K562 (cell line): ENCODE data around the gene BAD. TPM values are rescaled to one million over a fixed set of nuclear protein-coding genes. Genes with fewer than 3 reads are reported as not detected.
A peak's percentile ranks its signal among the peaks of the same experiment; 100 is the strongest.

ENCODE experiments used
- CBFA2T3 ChIP-seq: fragments of 450-650 bp; IDR thresholded peaks from 2 replicates; pipeline ENCODE4 v1.6.1; 2017
- CREB5 ChIP-seq: fragments of 250-450 bp; sonication (Bioruptor Pico); IDR thresholded peaks from 2 replicates; pipeline ENCODE4 v1.5.0; 2020; ENCODE audit warnings: mild to moderate bottlenecking
- HIVEP1 ChIP-seq: fragments of 250-450 bp; sonication (Bioruptor Pico); IDR thresholded peaks from 2 replicates; pipeline ENCODE4 v1.4.0; 2020; ENCODE audit warnings: mild to moderate bottlenecking
- HMGXB4 ChIP-seq: sonication (generic); formaldehyde crosslinking; IDR thresholded peaks from 2 replicates; pipeline ENCODE4 v1.8.1; 2023; ENCODE audit warnings: mild to moderate bottlenecking, missing genetic modification reagents
- MECOM ChIP-seq: fragments of 250-450 bp; sonication (Bioruptor Pico); IDR thresholded peaks from 2 replicates; pipeline ENCODE4 v1.8.0; 2022; ENCODE audit warnings: inconsistent platforms
- MTA1 ChIP-seq: fragments of 450-650 bp; IDR thresholded peaks from 2 replicates; pipeline ENCODE4 v1.6.1; 2017; ENCODE audit warnings: borderline replicate concordance
- POLR2AphosphoS5 ChIP-seq: IDR thresholded peaks from 2 replicates; pipeline ENCODE4 v1.6.1; 2011; ENCODE audit warnings: mild to moderate bottlenecking, low read depth, low read length, moderate library complexity; ENCODE audit not compliant: control insufficient read depth, insufficient read depth
- RB1 ChIP-seq: fragments of 450-650 bp; IDR thresholded peaks from 2 replicates; pipeline ENCODE4 v1.6.1; 2017; ENCODE audit warnings: low read depth, mild to moderate bottlenecking
- ZBTB1 ChIP-seq: sonication (generic); formaldehyde crosslinking; IDR thresholded peaks from 2 replicates; pipeline ENCODE4 v1.8.1; 2023; ENCODE audit warnings: missing genetic modification reagents, low read depth, mild to moderate bottlenecking, borderline replicate concordance
- ZNF398 ChIP-seq: fragments of 250-450 bp; sonication (Bioruptor Pico); IDR thresholded peaks from 2 replicates; pipeline ENCODE4 v1.8.0; 2021; ENCODE audit warnings: moderate library complexity, mild to moderate bottlenecking, inconsistent platforms
- ZNF512 ChIP-seq: IDR thresholded peaks from 2 replicates; pipeline ENCODE4 v1.6.1; 2016; ENCODE audit warnings: missing genetic modification characterization, missing compliant biosample characterization
- ZNF551 ChIP-seq: fragments of 250-450 bp; sonication (Bioruptor Pico); IDR thresholded peaks from 2 replicates; pipeline ENCODE4 v1.5.0; 2021; ENCODE audit warnings: mild to moderate bottlenecking, moderate library complexity
- ZNF592 ChIP-seq: fragments of 450-650 bp; IDR thresholded peaks from 2 replicates; pipeline ENCODE4 v1.6.1; 2017; ENCODE audit warnings: antibody characterized with exemption, mild to moderate bottlenecking
- ZNF699 ChIP-seq: fragments of 250-450 bp; sonication (Bioruptor Pico); IDR thresholded peaks from 2 replicates; pipeline ENCODE4 v1.8.0; 2021; ENCODE audit warnings: mild to moderate bottlenecking, moderate library complexity; ENCODE audit not compliant: insufficient replicate concordance
- polyA plus RNA-seq, 8 experiments: library from polyadenylated mRNA; depleted of rRNA in 4 of 8; stranded (reverse) in 5 of 8; unstranded in 3 of 8; fragments of >200 nt; fragmentation: Nextera tagmentation in 2 of 8; fragmentation: Illumina TruSeq in 1 of 8; extraction: Ambion mirVana in 2 of 8; extraction: Trizol in 1 of 8; gene quantifications; 2 replicates each; pipeline versions ENCODE4 v1.2.1 to v1.2.3, GENCODE V29; 2011 to 2014; ENCODE audit warnings: inconsistent platforms in 1 of 8, missing spikeins in 1 of 8
- total RNA-seq, 7 experiments: library from RNA; depleted of rRNA in 6 of 7; stranded (reverse); fragments of >200 nt in 6 of 7; fragmentation: Illumina TruSeq in 2 of 7; extraction: Trizol in 2 of 7; gene quantifications; 2 replicates each; pipeline versions ENCODE4 v1.2.1 to v1.2.3, GENCODE V29; 2011 to 2021; ENCODE audit warnings: low replicate concordance in 1 of 7

BAD gene
- total and polyA plus RNA-seq, 9 of the 15 experiments (the other 6 are each of a cell fraction or from before 2014, with no cell fraction given) = 0.61 to 45.6 (median 11.8) TPM

- TF ChIP-seq ZNF398 (CRISPR knock-in tag) (no peak), MECOM (CRISPR knock-in tag) (no peak), ZNF699 (no peak), ZNF592 (peak; percentile 53; the same call in 1 of the 2 replicates), POLR2AphosphoS5 (peak; percentile 65; the same call in 1 of the 2 replicates), ZNF551 (CRISPR knock-in tag) (no peak), ZBTB1 (CRISPR knock-in tag) (no peak), HIVEP1 (no peak), CBFA2T3 (no peak), CREB5 (CRISPR knock-in tag) (no peak), HMGXB4 (CRISPR knock-in tag) (no peak), RB1 (no peak), MTA1 (no peak), ZNF512 (tag) (no peak)
Observed at GRCh38 chr11:64239662-64240434, 44.6 kb downstream of the BAD start (continued).
